DND-41 (cell line): Measurements from ENCODE around the gene MCFD2.

Experiments
- EZH2 ChIP-seq: IDR thresholded peaks from 3 replicates; pipeline ENCODE4 v1.6.1; 2012; ENCODE audit warnings: borderline replicate concordance, low read depth, mild to moderate bottlenecking, moderate library complexity, low read length, inconsistent platforms; ENCODE audit not compliant: severe bottlenecking
- TF ChIP-seq, protein P1 (sequence below): IDR thresholded peaks from 2 replicates; pipeline ENCODE4 v1.5.1; 2012; ENCODE audit warnings: borderline replicate concordance, low read length, moderate library complexity, mild to moderate bottlenecking; ENCODE audit not compliant: poor library complexity, severe bottlenecking; ENCODE audit errors: extremely low read depth

DNA sequence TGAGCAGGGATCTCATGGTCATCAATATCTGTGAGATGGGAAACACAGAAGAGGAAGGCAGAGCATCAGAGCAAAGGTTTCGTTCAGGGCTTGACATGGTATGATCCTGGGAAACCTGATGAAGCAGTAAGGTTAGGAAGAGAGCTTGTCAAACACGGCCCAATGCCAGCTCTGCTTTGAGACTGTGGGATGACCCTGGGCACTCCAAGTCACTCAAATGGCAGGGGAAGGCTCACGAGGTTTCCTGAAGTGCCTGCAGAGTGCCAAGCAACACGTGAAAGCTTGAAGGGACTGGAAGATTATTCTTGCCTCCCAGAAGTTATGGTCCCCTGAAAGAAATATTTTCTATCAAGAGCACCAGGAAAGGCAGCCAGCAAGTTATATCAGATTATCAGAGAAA, 6.5 kb downstream of the MCFD2 start:
- TF ChIP-seq, protein P1, sequence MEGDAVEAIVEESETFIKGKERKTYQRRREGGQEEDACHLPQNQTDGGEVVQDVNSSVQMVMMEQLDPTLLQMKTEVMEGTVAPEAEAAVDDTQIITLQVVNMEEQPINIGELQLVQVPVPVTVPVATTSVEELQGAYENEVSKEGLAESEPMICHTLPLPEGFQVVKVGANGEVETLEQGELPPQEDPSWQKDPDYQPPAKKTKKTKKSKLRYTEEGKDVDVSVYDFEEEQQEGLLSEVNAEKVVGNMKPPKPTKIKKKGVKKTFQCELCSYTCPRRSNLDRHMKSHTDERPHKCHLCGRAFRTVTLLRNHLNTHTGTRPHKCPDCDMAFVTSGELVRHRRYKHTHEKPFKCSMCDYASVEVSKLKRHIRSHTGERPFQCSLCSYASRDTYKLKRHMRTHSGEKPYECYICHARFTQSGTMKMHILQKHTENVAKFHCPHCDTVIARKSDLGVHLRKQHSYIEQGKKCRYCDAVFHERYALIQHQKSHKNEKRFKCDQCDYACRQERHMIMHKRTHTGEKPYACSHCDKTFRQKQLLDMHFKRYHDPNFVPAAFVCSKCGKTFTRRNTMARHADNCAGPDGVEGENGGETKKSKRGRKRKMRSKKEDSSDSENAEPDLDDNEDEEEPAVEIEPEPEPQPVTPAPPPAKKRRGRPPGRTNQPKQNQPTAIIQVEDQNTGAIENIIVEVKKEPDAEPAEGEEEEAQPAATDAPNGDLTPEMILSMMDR, result no peak
- TF ChIP-seq EZH2, result no peak
